ENCODE results near the gene MAGEA10.
"Not testable (repeated sequence)": the region's sequence is repeated elsewhere in the genome, so short reads cannot be mapped to it uniquely, and the experiment has no call there.

Gene MAGEA10

GRCh38 chrX:152137771-152138387, 498 bp downstream of the MAGEA10 start:
- no peak overlapping the region for H2AFZ ChIP-seq (ENCODE audit: low read depth, low read length)
- no peaks in the 10 kb centered on the region for H3K9me3 ChIP-seq (ENCODE audit: low read length)
- H3K4me3 ChIP-seq (ENCODE audit: low read length), result no peak overlapping the region
- no peaks in the 10 kb centered on the region for H3K27me3 ChIP-seq (ENCODE audit: insufficient read depth, low read length)
- no peaks in the 10 kb centered on the region for H3K4me1 ChIP-seq (ENCODE audit: insufficient read depth, low read length)
- H3K36me3 ChIP-seq (ENCODE audit: insufficient read depth, low read length), result no peaks in the 10 kb centered on the region

- H3K4me3 ChIP-seq (ENCODE audit: low read length), result no peak overlapping the region
- H3K27me3 ChIP-seq (ENCODE audit: insufficient read depth, low read length), result no peaks in the 10 kb centered on the region
- H3K9me3 ChIP-seq (ENCODE audit: low read length), result no peaks in the 10 kb centered on the region
- no peaks in the 10 kb centered on the region for H3K36me3 ChIP-seq (ENCODE audit: insufficient read depth, low read length)
- no peak overlapping the region for H2AFZ ChIP-seq (ENCODE audit: low read depth, low read length)
- H3K4me1 ChIP-seq (ENCODE audit: insufficient read depth, low read length), result no peaks in the 10 kb centered on the region
Measured at GRCh38 chrX:152136312-152136711, 2.1 kb downstream of the MAGEA10 start.

GRCh38 chrX:152131525-152131924, 6.9 kb downstream of the MAGEA10 start:
- Histone ChIP-seq H2AFZ (ENCODE audit: low read depth, low read length) (no peak overlapping the region), H3K4me3 (ENCODE audit: low read length) (no peak overlapping the region), H3K9me3 (ENCODE audit: low read length) (no peaks in the 10 kb centered on the region), H3K4me1 (ENCODE audit: insufficient read depth, low read length) (no peaks in the 10 kb centered on the region), H3K36me3 (ENCODE audit: insufficient read depth, low read length) (no peaks in the 10 kb centered on the region), H3K27me3 (ENCODE audit: insufficient read depth, low read length) (no peaks in the 10 kb centered on the region)

- H3K27me3 ChIP-seq (ENCODE audit: insufficient read depth, low read length); H3K4me1 ChIP-seq (ENCODE audit: insufficient read depth, low read length); H3K4me3 ChIP-seq (ENCODE audit: low read length); H2AFZ ChIP-seq (ENCODE audit: low read depth, low read length); H3K9me3 ChIP-seq (ENCODE audit: low read length); H3K36me3 ChIP-seq (ENCODE audit: insufficient read depth, low read length): not testable (repeated sequence)
Measured at GRCh38 chrX:152129069-152129844, 9.1 kb downstream of the MAGEA10 start.

- H3K4me1 ChIP-seq (ENCODE audit: insufficient read depth, low read length), result no peaks in the 10 kb centered on the region
- H3K27me3 ChIP-seq (ENCODE audit: insufficient read depth, low read length), result no peaks in the 10 kb centered on the region
- no peak overlapping the region for H2AFZ ChIP-seq (ENCODE audit: low read depth, low read length)
- H3K9me3 ChIP-seq (ENCODE audit: low read length), result no peaks in the 10 kb centered on the region
- no peak overlapping the region for H3K4me3 ChIP-seq (ENCODE audit: low read length)
- no peaks in the 10 kb centered on the region for H3K36me3 ChIP-seq (ENCODE audit: insufficient read depth, low read length)
Measured at GRCh38 chrX:152117305-152117704, 21.1 kb downstream of the MAGEA10 start.

GRCh38 chrX:152108527-152108926, 29.9 kb downstream of the MAGEA10 start:
- no peaks in the 10 kb centered on the region for H3K4me1 ChIP-seq (ENCODE audit: insufficient read depth, low read length)
- H3K4me3 ChIP-seq (ENCODE audit: low read length), result no peak overlapping the region
- H3K36me3 ChIP-seq (ENCODE audit: insufficient read depth, low read length), result no peaks in the 10 kb centered on the region
- no peak overlapping the region for H2AFZ ChIP-seq (ENCODE audit: low read depth, low read length)
- no peaks in the 10 kb centered on the region for H3K27me3 ChIP-seq (ENCODE audit: insufficient read depth, low read length)
- no peaks in the 10 kb centered on the region for H3K9me3 ChIP-seq (ENCODE audit: low read length)

- no peaks in the 10 kb centered on the region for H3K27me3 ChIP-seq (ENCODE audit: insufficient read depth, low read length)
- H3K4me3 ChIP-seq (ENCODE audit: low read length), result no peak overlapping the region
- H2AFZ ChIP-seq (ENCODE audit: low read depth, low read length), result no peak overlapping the region
- H3K9me3 ChIP-seq (ENCODE audit: low read length), result no peaks in the 10 kb centered on the region
- H3K36me3 ChIP-seq (ENCODE audit: insufficient read depth, low read length), result no peaks in the 10 kb centered on the region
- H3K4me1 ChIP-seq (ENCODE audit: insufficient read depth, low read length), result no peaks in the 10 kb centered on the region
Measured at GRCh38 chrX:152103866-152104265, 34.5 kb downstream of the MAGEA10 start.

GRCh38 chrX:152086141-152086540, 52.2 kb downstream of the MAGEA10 start:
- Histone ChIP-seq H3K4me1 (ENCODE audit: insufficient read depth, low read length) (no peaks in the 10 kb centered on the region), H2AFZ (ENCODE audit: low read depth, low read length) (no peak overlapping the region), H3K4me3 (ENCODE audit: low read length) (no peak overlapping the region), H3K9me3 (ENCODE audit: low read length) (no peaks in the 10 kb centered on the region), H3K27me3 (ENCODE audit: insufficient read depth, low read length) (no peaks in the 10 kb centered on the region), H3K36me3 (ENCODE audit: insufficient read depth, low read length) (no peaks in the 10 kb centered on the region)
